WTC11 (cell line): ENCODE data around the gene PCBP3. TPM values are rescaled to one million over a fixed set of nuclear protein-coding genes. Genes with fewer than 3 reads are reported as not detected.

Source experiments
- ATAC-seq: fragments of 200-7000 bp; cut with Tn5 transposase; 2 replicates; pipeline ENCODE4 v1.10.0; 2021; ENCODE audit warnings: mild to moderate bottlenecking, moderate library complexity
- CTCF ChIA-PET: fragments of 300-600 bp; sonication (Branson Sonifier 250); formaldehyde crosslinking; loops from one replicate; lab custom pipeline; 2021; ENCODE audit warnings: antibody characterized with exemption; lab: Charles Lee
- POLR2A ChIA-PET: fragments of 350-600 bp; sonication (Branson Sonifier 250); formaldehyde crosslinking; loops from one replicate; lab custom pipeline; 2021; ENCODE audit warnings: antibody characterized with exemption; lab: Charles Lee
- DNase-seq: peaks from one replicate; pipeline ENCODE4 v3.0.0; 2021; ENCODE audit warnings: low spot score
- H3K27ac Mint-ChIP-seq: 2 replicates; pipeline ENCODE4 v1.8.0; 2021; ENCODE audit warnings: mixed read lengths
- H3K27me3 Mint-ChIP-seq: 2 replicates; pipeline ENCODE4 v1.8.0; 2021; ENCODE audit warnings: low read depth, mild to moderate bottlenecking, moderate library complexity, mixed read lengths
- H3K36me3 Mint-ChIP-seq: 2 replicates; pipeline ENCODE4 v1.8.0; 2021; ENCODE audit warnings: mixed read lengths
- H3K4me1 Mint-ChIP-seq: 2 replicates; pipeline ENCODE4 v1.8.0; 2022; ENCODE audit warnings: mixed read lengths
- H3K4me3 Mint-ChIP-seq: 2 replicates; pipeline ENCODE4 v1.8.0; 2021; ENCODE audit warnings: mild to moderate bottlenecking, moderate library complexity, mixed read lengths
- H3K9me3 Mint-ChIP-seq: 2 replicates; pipeline ENCODE4 v1.8.0; 2021; ENCODE audit warnings: mixed read lengths
- ATF1 ChIP-seq: sonication (generic); formaldehyde crosslinking; IDR thresholded peaks from 2 replicates; pipeline ENCODE4 v1.8.1; 2023; ENCODE audit warnings: mild to moderate bottlenecking, moderate library complexity, missing genetic modification reagents
- CREB1 ChIP-seq: sonication (generic); formaldehyde crosslinking; IDR thresholded peaks from 2 replicates; pipeline ENCODE4 v1.8.0; 2023; ENCODE audit warnings: mild to moderate bottlenecking, missing genetic modification reagents
- CREM ChIP-seq: sonication (generic); formaldehyde crosslinking; IDR thresholded peaks from 2 replicates; pipeline ENCODE4 v1.8.1; 2022; ENCODE audit warnings: mild to moderate bottlenecking, missing genetic modification reagents, moderate library complexity
- CTCF ChIP-seq: fragments of 200-600 bp; IDR thresholded peaks from 2 replicates; pipeline ENCODE4 v1.8.0; 2022; ENCODE audit warnings: antibody characterized with exemption
- ELF4 ChIP-seq: sonication (generic); formaldehyde crosslinking; IDR thresholded peaks from 2 replicates; pipeline ENCODE4 v1.8.1; 2022; ENCODE audit warnings: low read depth, mild to moderate bottlenecking, moderate library complexity, missing genetic modification reagents
- FOXK1 ChIP-seq: sonication (generic); formaldehyde crosslinking; IDR thresholded peaks from 2 replicates; pipeline ENCODE4 v1.8.0; 2022; ENCODE audit warnings: mild to moderate bottlenecking, moderate library complexity, missing genetic modification reagents
- GRHL2 ChIP-seq: fragments of 250-450 bp; sonication (Bioruptor Pico); IDR thresholded peaks from 2 replicates; pipeline ENCODE4 v1.8.0; 2022; ENCODE audit warnings: mild to moderate bottlenecking, moderate library complexity; ENCODE audit not compliant: insufficient replicate concordance, severe bottlenecking
- HMGXB4 ChIP-seq: sonication (generic); formaldehyde crosslinking; IDR thresholded peaks from 2 replicates; pipeline ENCODE4 v1.8.1; 2023; ENCODE audit warnings: mild to moderate bottlenecking, moderate library complexity, missing genetic modification reagents
- IRF2 ChIP-seq: sonication (generic); formaldehyde crosslinking; IDR thresholded peaks from 2 replicates; pipeline ENCODE4 v1.8.0; 2022; ENCODE audit warnings: low read depth, missing genetic modification reagents, borderline replicate concordance
- MXD4 ChIP-seq: fragments of 250-450 bp; sonication (Bioruptor Pico); IDR thresholded peaks from 2 replicates; pipeline ENCODE4 v1.8.0; 2021; ENCODE audit warnings: mild to moderate bottlenecking, moderate library complexity, borderline replicate concordance
- NR3C1 ChIP-seq: sonication (generic); formaldehyde crosslinking; conservative IDR thresholded peaks from 2 replicates; pipeline ENCODE4 v1.8.1; 2023; ENCODE audit warnings: low read depth, mild to moderate bottlenecking, missing genetic modification reagents
- OVOL2 ChIP-seq: fragments of 250-450 bp; sonication (Bioruptor Pico); IDR thresholded peaks from 2 replicates; pipeline ENCODE4 v1.9.0; 2021; ENCODE audit warnings: mild to moderate bottlenecking, borderline replicate concordance
- PREB ChIP-seq: sonication (generic); formaldehyde crosslinking; IDR thresholded peaks from 2 replicates; pipeline ENCODE4 v1.8.1; 2022; ENCODE audit warnings: mild to moderate bottlenecking, missing genetic modification reagents, moderate library complexity, borderline replicate concordance
- RELA ChIP-seq: sonication (generic); formaldehyde crosslinking; IDR thresholded peaks from 2 replicates; pipeline ENCODE4 v1.8.1; 2022; ENCODE audit warnings: missing genetic modification reagents, mild to moderate bottlenecking, borderline replicate concordance
- RORB ChIP-seq: fragments of 250-450 bp; sonication (Bioruptor Pico); IDR thresholded peaks from 2 replicates; pipeline ENCODE4 v1.9.0; 2021; ENCODE audit warnings: mild to moderate bottlenecking
- SOX15 ChIP-seq: fragments of 250-450 bp; sonication (Bioruptor Pico); IDR thresholded peaks from 2 replicates; pipeline ENCODE4 v1.9.0; 2021; ENCODE audit warnings: mild to moderate bottlenecking
- ZNF423 ChIP-seq: fragments of 250-450 bp; sonication (Bioruptor Pico); IDR thresholded peaks from 2 replicates; pipeline ENCODE4 v2.1.2; 2022; ENCODE audit warnings: mild to moderate bottlenecking, moderate library complexity
- total RNA-seq: library from RNA; stranded (reverse); gene quantifications from 3 replicates; pipeline ENCODE4 v1.2.3, GENCODE V29; 2021
- TF ChIP-seq, protein P1 (sequence below): sonication (generic); formaldehyde crosslinking; IDR thresholded peaks from 2 replicates; pipeline ENCODE4 v1.8.1; 2023; ENCODE audit warnings: mild to moderate bottlenecking, missing genetic modification reagents
- TF ChIP-seq, protein P2 (sequence below): fragments of 250-450 bp; sonication (Bioruptor Pico); IDR thresholded peaks from 2 replicates; pipeline ENCODE4 v1.9.0; 2021; ENCODE audit warnings: mild to moderate bottlenecking
- TF ChIP-seq, protein P3 (sequence below): fragments of 250-450 bp; sonication (Bioruptor Pico); IDR thresholded peaks from 2 replicates; pipeline ENCODE4 v1.9.0; 2021; ENCODE audit warnings: mild to moderate bottlenecking
- TF ChIP-seq, protein P4 (sequence below): sonication (generic); formaldehyde crosslinking; IDR thresholded peaks from 2 replicates; pipeline ENCODE4 v1.8.1; 2022; ENCODE audit warnings: low read depth, mild to moderate bottlenecking, moderate library complexity, missing genetic modification reagents, borderline replicate concordance

Gene PCBP3
- total RNA-seq, 1 experiment from 2014 or later: 8.5 TPM

GRCh38 chr21:45927032-45927431 lies 283.5 kb downstream of the PCBP3 start:
- POLR2A ChIA-PET: no interaction called here
- TF ChIP-seq FOXK1 (CRISPR knock-in tag) (no peak), MXD4 (no peak), PREB (CRISPR knock-in tag) (no peak), SOX15 (no peak), HMGXB4 (CRISPR knock-in tag) (no peak), CTCF (no peak)
- TF ChIP-seq, protein P1, sequence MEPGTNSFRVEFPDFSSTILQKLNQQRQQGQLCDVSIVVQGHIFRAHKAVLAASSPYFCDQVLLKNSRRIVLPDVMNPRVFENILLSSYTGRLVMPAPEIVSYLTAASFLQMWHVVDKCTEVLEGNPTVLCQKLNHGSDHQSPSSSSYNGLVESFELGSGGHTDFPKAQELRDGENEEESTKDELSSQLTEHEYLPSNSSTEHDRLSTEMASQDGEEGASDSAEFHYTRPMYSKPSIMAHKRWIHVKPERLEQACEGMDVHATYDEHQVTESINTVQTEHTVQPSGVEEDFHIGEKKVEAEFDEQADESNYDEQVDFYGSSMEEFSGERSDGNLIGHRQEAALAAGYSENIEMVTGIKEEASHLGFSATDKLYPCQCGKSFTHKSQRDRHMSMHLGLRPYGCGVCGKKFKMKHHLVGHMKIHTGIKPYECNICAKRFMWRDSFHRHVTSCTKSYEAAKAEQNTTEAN: no peak
- TF ChIP-seq, protein P2, sequence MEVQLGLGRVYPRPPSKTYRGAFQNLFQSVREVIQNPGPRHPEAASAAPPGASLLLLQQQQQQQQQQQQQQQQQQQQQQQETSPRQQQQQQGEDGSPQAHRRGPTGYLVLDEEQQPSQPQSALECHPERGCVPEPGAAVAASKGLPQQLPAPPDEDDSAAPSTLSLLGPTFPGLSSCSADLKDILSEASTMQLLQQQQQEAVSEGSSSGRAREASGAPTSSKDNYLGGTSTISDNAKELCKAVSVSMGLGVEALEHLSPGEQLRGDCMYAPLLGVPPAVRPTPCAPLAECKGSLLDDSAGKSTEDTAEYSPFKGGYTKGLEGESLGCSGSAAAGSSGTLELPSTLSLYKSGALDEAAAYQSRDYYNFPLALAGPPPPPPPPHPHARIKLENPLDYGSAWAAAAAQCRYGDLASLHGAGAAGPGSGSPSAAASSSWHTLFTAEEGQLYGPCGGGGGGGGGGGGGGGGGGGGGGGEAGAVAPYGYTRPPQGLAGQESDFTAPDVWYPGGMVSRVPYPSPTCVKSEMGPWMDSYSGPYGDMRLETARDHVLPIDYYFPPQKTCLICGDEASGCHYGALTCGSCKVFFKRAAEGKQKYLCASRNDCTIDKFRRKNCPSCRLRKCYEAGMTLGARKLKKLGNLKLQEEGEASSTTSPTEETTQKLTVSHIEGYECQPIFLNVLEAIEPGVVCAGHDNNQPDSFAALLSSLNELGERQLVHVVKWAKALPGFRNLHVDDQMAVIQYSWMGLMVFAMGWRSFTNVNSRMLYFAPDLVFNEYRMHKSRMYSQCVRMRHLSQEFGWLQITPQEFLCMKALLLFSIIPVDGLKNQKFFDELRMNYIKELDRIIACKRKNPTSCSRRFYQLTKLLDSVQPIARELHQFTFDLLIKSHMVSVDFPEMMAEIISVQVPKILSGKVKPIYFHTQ: no peak
- Mint-ChIP-seq H3K27ac (no peak overlapping the region), H3K36me3 (peaks cover 7% of the 10 kb centered on the region), H3K27me3 (peaks cover 27% of the 10 kb centered on the region), H3K9me3 (peaks cover 10% of the 10 kb centered on the region), H3K4me1 (no peaks in the 10 kb centered on the region), H3K4me3 (no peak overlapping the region)
- DNase-seq (no peak), ATAC-seq (no peak)
- CTCF ChIA-PET: interaction anchor here (1.1 to 1.2 kb wide), 2 partner anchors 12 to 13 kb away, joined by 3 to 7 read pairs; no protein-coding TSS in a partner anchor

- Mint-ChIP-seq H3K27ac (no peak overlapping the region), H3K27me3 (peaks cover 32% of the 10 kb centered on the region), H3K4me1 (no peaks in the 10 kb centered on the region), H3K36me3 (peaks cover 18% of the 10 kb centered on the region), H3K4me3 (no peak overlapping the region), H3K9me3 (peaks cover 21% of the 10 kb centered on the region)
- ATAC-seq (no peak), DNase-seq (no peak)
- TF ChIP-seq ZNF423: no peak
- no peak for TF ChIP-seq ATF1 (CRISPR knock-in tag)
- no peak for TF ChIP-seq GRHL2 (CRISPR knock-in tag)
- no peak for TF ChIP-seq NR3C1 (CRISPR knock-in tag)
- TF ChIP-seq HMGXB4 (CRISPR knock-in tag): no peak
- TF ChIP-seq RELA: no peak
- TF ChIP-seq, protein P3, sequence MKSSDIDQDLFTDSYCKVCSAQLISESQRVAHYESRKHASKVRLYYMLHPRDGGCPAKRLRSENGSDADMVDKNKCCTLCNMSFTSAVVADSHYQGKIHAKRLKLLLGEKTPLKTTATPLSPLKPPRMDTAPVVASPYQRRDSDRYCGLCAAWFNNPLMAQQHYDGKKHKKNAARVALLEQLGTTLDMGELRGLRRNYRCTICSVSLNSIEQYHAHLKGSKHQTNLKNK: no peak
- no peak for TF ChIP-seq IRF2 (CRISPR knock-in tag)
- TF ChIP-seq CREM (CRISPR knock-in tag): no peak
- no peak for TF ChIP-seq CREB1 (CRISPR knock-in tag)
- TF ChIP-seq, protein P4, sequence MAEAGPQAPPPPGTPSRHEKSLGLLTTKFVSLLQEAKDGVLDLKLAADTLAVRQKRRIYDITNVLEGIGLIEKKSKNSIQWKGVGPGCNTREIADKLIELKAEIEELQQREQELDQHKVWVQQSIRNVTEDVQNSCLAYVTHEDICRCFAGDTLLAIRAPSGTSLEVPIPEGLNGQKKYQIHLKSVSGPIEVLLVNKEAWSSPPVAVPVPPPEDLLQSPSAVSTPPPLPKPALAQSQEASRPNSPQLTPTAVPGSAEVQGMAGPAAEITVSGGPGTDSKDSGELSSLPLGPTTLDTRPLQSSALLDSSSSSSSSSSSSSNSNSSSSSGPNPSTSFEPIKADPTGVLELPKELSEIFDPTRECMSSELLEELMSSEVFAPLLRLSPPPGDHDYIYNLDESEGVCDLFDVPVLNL (CRISPR knock-in tag): no peak
- no peak for TF ChIP-seq ELF4
- TF ChIP-seq SOX15: no peak
- no peak for TF ChIP-seq OVOL2 (CRISPR knock-in tag)
- TF ChIP-seq RORB: no peak
- ChIA-PET CTCF (interaction anchor here (0.5 to 1.5 kb wide), 4 partner anchors 11 to 973 kb away, joined by 3 to 4 read pairs (median 3); no protein-coding TSS in a partner anchor), POLR2A (no interaction called here)
Measured at GRCh38 chr21:45927851-45928850, 284.6 kb downstream of the PCBP3 start.
